ENCODE results near the gene PDE7B.
"Not testable (repeated sequence)": the region's sequence is repeated elsewhere in the genome, so short reads cannot be mapped to it uniquely, and the experiment has no call there.

PDE7B gene

GRCh38 chr6:135860361-135860760 is 8.9 kb downstream of the PDE7B start:
- TF ChIP-seq CTCF (conservative IDR thresholded peaks at IDR 0.05) (no peak), ZFX (IDR thresholded peaks at IDR 0.05) (no peak)
- H3K27ac ChIP-seq: no peak overlapping the region

- H3K27ac ChIP-seq: no peak overlapping the region
- TF ChIP-seq CTCF (conservative IDR thresholded peaks at IDR 0.05) (no peak), ZFX (IDR thresholded peaks at IDR 0.05) (no peak)
These were observed 9.7 kb downstream of the PDE7B start for GRCh38 chr6:135861189-135861588.

- H3K27ac ChIP-seq: not testable (repeated sequence)
These were observed 13.4 kb downstream of the PDE7B start for GRCh38 chr6:135864929-135865328.

DNA sequence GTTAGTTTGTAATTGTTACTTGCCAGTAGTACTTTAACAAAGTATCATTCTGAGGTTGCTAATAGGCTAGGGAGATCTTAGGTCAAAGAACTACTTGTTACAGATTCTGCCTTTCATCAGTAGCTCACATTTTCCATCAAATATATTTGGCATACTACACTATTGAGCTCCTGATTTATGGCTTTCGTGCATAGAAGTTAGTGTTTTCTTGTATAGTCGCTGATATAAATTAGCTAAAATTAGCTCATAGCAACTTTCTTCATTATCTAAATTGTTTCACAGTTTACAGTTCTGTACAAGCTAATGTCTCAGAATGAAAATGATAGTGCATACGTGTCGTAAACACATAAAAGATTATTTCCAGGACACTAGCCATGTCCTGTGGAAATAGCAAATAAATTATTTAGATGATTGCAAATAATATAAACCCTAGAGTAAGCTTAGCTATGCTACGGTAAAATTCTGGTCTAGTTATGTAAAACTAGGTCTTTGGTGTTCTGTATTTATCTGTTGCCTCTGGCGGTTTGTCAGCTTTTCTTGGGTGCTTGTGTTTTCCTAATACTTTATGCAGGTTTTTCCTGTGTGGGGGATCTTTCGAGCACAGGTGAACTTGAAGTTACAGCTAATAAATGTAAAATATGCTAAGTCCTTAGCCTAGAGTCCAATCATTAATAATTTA is 15.1 kb downstream of the PDE7B start:
- TF ChIP-seq ZFX (IDR thresholded peaks at IDR 0.05) (no peak), CTCF (conservative IDR thresholded peaks at IDR 0.05) (no peak)

GRCh38 chr6:135867332-135867731 is 15.8 kb downstream of the PDE7B start:
- TF ChIP-seq ZFX (IDR thresholded peaks at IDR 0.05) (no peak), CTCF (conservative IDR thresholded peaks at IDR 0.05) (no peak)
- no peak overlapping the region for H3K27ac ChIP-seq

More for the DNA sequence above, 15.1 kb downstream of the PDE7B start:
- H3K27ac ChIP-seq: no peak overlapping the region

GRCh38 chr6:135869857-135870256 is 18.4 kb downstream of the PDE7B start:
- TF ChIP-seq CTCF (conservative IDR thresholded peaks at IDR 0.05): no peak
- no peak for TF ChIP-seq ZFX (IDR thresholded peaks at IDR 0.05)
- H3K27ac ChIP-seq: no peak overlapping the region

GRCh38 chr6:135870722-135871121 is 19.2 kb downstream of the PDE7B start:
- TF ChIP-seq CTCF (conservative IDR thresholded peaks at IDR 0.05) (no peak), ZFX (IDR thresholded peaks at IDR 0.05) (no peak)

GRCh38 chr6:135871296-135871695 is 19.8 kb downstream of the PDE7B start:
- TF ChIP-seq ZFX (IDR thresholded peaks at IDR 0.05) (no peak), CTCF (conservative IDR thresholded peaks at IDR 0.05) (no peak)
- no peak overlapping the region for H3K27ac ChIP-seq

More at GRCh38 chr6:135870722-135871121, 19.2 kb downstream of the PDE7B start:
- no peak overlapping the region for H3K27ac ChIP-seq

All from C4-2B (cell line).